ENCODE results near the gene GSAP. TPM values are rescaled to one million over a fixed set of nuclear protein-coding genes. Genes with fewer than 3 reads are reported as not detected.

GSAP gene
- total RNA-seq, 1 donor from 2014 or later = 2.6 TPM

GRCh38 chr7:77409005-77409738 is 7.0 kb downstream of the GSAP start:
- DNase-seq (ENCODE audit: low read depth, low spot score) = no peak

- DNase-seq (ENCODE audit: low read depth, low spot score) = no peak
Measured at GRCh38 chr7:77407906-77408305, 8.2 kb downstream of the GSAP start.

GRCh38 chr7:77406421-77406820 is 9.7 kb downstream of the GSAP start:
- DNase-seq (ENCODE audit: low read depth, low spot score) = no peak

GRCh38 chr7:77404641-77405040 is 11.5 kb downstream of the GSAP start:
- no peak for DNase-seq (ENCODE audit: low read depth, low spot score)

- DNase-seq (ENCODE audit: low read depth, low spot score) = no peak
Measured at GRCh38 chr7:77403957-77404356, 12.2 kb downstream of the GSAP start.

- DNase-seq (ENCODE audit: low read depth, low spot score) = no peak
Measured at GRCh38 chr7:77402818-77403217, 13.3 kb downstream of the GSAP start.

- no peak for DNase-seq (ENCODE audit: low read depth, low spot score)
Measured at GRCh38 chr7:77401002-77401401, 15.1 kb downstream of the GSAP start.

- DNase-seq (ENCODE audit: low read depth, low spot score) = no peak
Measured at GRCh38 chr7:77399816-77400215, 16.3 kb downstream of the GSAP start.

GRCh38 chr7:77396894-77397547 is 19.1 kb downstream of the GSAP start:
- no peak for DNase-seq (ENCODE audit: low read depth, low spot score)

GRCh38 chr7:77395626-77396025 is 20.5 kb downstream of the GSAP start:
- no peak for DNase-seq (ENCODE audit: low read depth, low spot score)

- no peak for DNase-seq (ENCODE audit: low read depth, low spot score)
Measured at GRCh38 chr7:77393954-77394353, 22.2 kb downstream of the GSAP start.

GRCh38 chr7:77393261-77393660 is 22.9 kb downstream of the GSAP start:
- no peak for DNase-seq (ENCODE audit: low read depth, low spot score)

- no peak for DNase-seq (ENCODE audit: low read depth, low spot score)
Measured at GRCh38 chr7:77391230-77391629, 24.9 kb downstream of the GSAP start.

- no peak for DNase-seq (ENCODE audit: low read depth, low spot score)
Measured at GRCh38 chr7:77388055-77388641, 28.0 kb downstream of the GSAP start.

- DNase-seq (ENCODE audit: low read depth, low spot score) = no peak
Measured at GRCh38 chr7:77386165-77386822, 29.9 kb downstream of the GSAP start.

- DNase-seq (ENCODE audit: low read depth, low spot score) = no peak
Measured at GRCh38 chr7:77383333-77383740, 32.8 kb downstream of the GSAP start.

GRCh38 chr7:77382532-77382931 is 33.6 kb downstream of the GSAP start:
- no peak for DNase-seq (ENCODE audit: low read depth, low spot score)

GRCh38 chr7:77378584-77378983 is 37.6 kb downstream of the GSAP start:
- DNase-seq (ENCODE audit: low read depth, low spot score) = no peak

- DNase-seq (ENCODE audit: low read depth, low spot score) = no peak
Measured at GRCh38 chr7:77370606-77371005, 45.5 kb downstream of the GSAP start.

- DNase-seq (ENCODE audit: low read depth, low spot score) = no peak
Measured at GRCh38 chr7:77368974-77369373, 47.2 kb downstream of the GSAP start.

GRCh38 chr7:77367976-77368375 is 48.2 kb downstream of the GSAP start:
- no peak for DNase-seq (ENCODE audit: low read depth, low spot score)

- DNase-seq (ENCODE audit: low read depth, low spot score) = no peak
Measured at GRCh38 chr7:77362905-77363304, 53.2 kb downstream of the GSAP start.
